HG03460 (cell line): ENCODE data around the gene VAV2.

Experiments
- ATAC-seq: cut with Tn5 transposase; IDR thresholded peaks from one replicate; pipeline ENCODE4 v1.9.1; 2021; ENCODE audit not compliant: unreplicated experiment

Gene VAV2

GRCh38 chr9:133880851-133881661 is 111.1 kb downstream of the VAV2 start:
- ATAC-seq = no peak

GRCh38 chr9:133880136-133880535 is 112.0 kb downstream of the VAV2 start:
- no peak for ATAC-seq

- ATAC-seq = no peak
Measured at GRCh38 chr9:133879615-133880014, 112.5 kb downstream of the VAV2 start.

DNA sequence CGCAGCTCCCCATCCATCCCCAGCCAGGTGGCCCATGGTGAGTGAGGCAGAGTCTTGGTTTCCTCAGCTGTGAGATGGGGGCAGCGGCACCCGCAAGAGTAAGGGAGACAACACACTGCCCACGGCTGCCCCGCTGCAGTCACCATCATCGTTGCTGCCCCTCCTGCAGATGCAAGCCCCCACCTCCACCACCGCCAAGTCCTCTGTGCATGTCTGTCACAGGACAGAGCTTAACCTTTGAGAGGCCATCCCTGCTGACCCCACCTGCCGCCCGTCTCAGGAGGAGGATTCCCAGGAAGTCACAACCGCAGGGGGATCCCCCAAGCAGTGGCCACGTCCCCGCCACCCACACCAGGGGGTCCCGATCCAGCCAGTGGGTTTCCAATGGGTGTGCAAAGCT is 113.7 kb downstream of the VAV2 start:
- no peak for ATAC-seq

DNA sequence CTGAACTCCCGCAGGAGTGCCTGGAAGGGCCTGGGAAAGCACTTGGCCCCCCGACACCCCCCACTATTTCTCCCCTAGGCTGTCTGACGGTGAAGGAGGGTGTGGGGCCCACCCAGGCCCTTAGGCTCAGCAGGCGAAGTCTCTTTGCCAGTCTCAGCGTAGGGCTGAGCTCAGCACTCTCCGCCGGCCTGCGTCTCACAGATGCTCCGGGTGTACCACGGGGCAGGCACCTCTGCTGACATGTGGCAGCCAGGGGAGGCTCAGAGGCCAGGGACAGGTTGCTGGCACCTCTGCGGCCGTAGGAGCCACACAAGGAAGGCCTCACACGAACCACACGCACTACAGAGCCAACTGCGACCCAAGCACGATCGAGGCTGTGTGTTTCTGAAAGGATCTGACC is 114.2 kb downstream of the VAV2 start:
- no peak for ATAC-seq

DNA sequence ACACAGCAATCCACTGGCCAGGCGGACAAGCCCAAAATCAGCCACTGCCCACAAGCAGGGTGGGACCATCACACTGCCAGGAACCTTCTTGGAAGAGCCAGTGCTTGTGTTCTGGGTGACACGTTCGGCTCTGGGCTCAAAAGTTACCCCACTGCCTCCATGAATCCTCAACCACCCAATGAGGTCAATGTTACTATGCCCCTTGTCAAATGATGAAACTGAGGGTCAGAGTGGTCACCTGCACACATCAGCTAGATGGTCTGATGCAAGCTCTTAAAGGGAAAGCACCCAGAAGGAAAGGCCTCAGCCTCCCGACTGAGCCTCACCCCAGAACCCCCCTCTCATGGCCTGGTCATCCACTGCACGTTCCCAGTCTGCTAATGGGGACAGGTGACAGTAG is 114.8 kb downstream of the VAV2 start:
- no peak for ATAC-seq

- ATAC-seq = no peak
Measured at GRCh38 chr9:133876836-133877235, 115.3 kb downstream of the VAV2 start.

DNA sequence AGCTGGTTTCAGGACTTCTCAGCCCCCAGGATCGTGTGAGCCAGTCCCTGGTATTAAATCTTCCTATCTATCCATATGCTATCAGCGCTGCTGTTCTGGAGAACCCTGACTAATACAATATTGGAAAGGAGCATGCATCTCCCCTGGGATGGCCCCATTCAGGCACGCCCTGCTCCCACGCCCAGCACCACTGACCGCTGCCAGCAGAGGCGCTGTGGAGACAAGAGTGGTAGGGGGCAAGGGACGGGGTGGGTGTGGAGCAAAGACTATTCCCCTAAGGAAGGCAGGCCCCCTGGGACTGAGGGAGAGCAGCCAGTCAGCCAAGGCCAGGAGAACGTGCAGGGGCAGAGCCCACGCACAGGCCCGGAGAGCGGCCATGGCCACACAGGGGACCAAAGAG is 116.0 kb downstream of the VAV2 start:
- no peak for ATAC-seq

GRCh38 chr9:133875131-133875530 is 117.0 kb downstream of the VAV2 start:
- no peak for ATAC-seq

DNA sequence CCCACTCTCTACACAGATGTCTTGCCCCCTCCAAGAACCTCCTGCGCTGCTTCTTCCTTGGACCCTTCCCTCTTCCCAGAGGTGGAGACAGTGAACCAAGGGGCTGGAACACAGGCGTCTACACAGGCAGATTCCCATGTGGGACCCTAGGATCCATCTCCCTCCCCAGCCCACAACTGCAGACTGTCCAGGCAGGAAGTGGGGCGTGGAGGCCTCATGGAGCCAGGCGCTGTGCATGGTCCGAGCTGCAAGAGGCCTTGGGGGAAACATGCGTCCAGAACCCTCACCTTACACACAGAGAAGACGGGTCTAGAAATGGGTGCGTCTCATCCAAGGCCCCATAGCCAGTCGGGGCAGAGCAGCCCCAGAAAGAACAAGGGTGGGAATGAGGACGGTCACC is 117.5 kb downstream of the VAV2 start:
- ATAC-seq = no peak

GRCh38 chr9:133874060-133874657 is 118.0 kb downstream of the VAV2 start:
- ATAC-seq = no peak

DNA sequence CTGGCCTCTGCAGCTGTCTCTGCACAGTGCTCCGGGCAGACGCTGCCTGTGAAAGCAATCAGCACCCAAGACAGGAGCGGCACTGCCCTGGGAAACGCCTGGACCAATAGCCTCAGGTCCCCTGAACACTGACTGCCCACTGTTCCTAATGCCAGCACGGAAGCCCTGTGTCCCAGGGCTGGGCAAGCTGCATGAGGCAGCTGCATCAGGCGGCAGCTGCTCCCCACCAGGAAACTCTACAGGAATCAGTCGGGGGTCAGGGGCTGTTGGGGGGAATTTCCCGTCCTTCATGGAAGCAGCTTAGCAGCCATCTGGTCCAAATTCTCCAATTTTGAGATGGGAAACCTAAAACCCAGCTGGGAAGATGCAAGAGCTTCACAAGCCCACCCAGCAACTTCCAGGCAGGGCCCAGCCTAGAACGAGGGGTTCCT is 118.6 kb downstream of the VAV2 start:
- no peak for ATAC-seq

DNA sequence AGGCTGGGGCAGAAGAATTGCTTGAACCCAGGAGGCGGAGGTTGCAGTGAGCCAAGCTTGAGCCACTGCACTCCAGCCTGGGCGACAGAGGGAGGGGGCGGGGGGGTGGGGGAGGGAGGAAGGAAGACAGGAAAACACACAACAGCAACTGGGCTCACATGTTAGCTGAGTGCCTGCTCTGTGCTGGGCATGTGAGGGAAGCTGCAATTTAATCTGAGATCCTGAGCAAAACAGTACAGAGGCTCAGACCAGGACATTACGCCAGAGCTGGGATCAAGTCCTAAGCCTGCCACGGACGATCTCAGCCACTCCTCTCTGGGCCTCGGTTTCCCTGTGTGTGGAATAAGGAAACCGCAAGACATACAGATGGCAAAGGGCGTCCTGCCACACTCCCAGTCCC is 119.1 kb downstream of the VAV2 start:
- ATAC-seq = no peak

DNA sequence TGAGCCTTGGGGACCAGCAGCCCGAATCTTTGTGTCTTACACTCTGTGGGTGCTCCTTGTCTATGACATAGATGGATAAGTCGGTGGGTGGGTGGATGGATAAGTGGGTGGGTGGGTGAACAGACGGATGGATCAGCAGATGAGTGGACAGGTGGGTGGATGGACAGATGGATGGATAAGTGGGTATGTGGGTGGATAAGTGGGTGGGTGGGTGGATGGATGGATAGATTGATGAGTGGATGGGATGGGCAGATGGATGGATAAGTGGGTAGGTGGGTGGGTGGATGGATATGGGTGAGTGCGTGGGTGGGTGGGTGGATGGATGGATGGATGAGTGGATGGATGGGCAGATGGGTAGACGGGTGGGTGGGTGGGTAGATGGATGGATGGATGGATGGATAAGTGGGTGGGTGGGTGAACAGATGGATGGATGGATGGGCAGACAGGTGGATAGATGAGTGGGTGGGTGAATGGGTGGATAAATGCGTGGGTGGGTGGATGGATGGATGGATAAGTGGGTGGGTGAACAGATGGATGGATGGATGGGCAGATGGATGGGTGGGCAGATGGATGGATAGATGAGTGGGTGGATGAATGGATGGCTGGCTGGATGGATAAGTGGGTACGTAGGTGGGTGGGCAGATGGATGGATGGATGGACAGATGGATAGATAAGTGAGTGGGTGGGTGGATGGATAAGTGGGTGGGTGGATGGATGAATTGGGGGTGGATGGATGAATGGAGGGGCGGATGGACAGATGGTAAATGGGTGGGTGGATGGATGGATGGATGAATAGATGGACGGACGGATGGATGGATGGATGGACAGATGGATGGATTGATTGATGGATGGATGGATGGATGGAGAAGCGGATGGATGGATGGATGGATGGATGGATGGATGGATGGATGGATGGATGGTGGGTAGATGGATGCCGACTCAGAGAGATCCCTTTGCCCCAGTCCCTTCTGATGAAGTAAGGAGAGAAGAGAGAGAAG is 121.2 kb downstream of the VAV2 start:
- no peak for ATAC-seq

DNA sequence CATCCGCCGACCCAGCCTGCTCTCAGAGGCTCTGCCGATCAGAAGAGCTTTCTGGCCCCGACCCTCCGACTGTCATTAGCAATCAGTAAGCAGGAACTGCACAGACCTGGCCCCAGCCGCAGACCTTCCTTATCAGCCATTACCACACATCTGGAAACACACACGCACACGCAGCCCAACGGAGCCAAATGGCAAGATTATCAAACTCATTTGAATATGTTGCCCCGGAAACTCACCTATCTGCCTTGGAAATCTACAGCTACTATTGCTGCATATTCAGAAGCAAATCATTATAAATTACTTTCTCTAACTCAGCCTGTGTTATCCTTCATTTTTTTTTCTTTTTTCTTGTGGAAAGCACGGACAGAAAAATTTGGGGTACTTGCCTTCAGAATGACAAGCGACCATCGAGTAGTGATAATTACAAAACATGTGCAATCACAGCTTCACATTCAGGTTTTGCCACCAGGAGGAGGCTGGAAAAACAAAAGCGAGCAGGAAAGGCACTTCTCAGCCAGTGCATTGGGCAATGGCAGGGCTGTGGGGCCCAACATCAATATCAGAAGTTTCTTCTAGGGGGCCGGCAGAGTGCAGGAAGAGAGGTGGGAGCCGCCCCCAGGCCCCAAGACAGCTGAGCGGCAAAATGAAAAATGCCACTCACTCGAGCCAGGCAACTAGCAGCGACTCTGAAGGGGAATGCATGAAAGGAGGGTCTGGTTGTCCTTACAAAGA is 122.3 kb downstream of the VAV2 start:
- ATAC-seq = no peak

DNA sequence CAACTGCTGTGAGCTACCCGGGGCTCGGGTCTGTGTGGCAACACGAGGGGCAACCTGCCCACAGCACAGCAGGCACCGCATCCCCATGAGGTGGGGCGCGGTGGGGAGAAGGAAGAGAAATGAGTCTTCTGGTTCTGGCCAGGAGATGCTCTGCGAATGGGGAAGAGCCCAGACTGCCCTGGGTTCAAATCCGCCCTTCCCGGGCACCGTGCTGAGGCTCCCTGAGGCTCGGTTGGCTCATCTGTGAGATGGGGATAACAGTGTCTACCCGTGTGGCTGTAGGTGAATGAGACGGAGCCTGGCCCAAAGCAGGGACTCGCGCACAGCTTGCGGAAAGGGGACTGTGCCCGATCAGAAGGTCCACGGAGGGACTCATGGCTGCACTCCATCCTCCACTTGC is 123.9 kb downstream of the VAV2 start:
- ATAC-seq = no peak

- no peak for ATAC-seq
Measured at GRCh38 chr9:133866946-133867345, 125.2 kb downstream of the VAV2 start.

DNA sequence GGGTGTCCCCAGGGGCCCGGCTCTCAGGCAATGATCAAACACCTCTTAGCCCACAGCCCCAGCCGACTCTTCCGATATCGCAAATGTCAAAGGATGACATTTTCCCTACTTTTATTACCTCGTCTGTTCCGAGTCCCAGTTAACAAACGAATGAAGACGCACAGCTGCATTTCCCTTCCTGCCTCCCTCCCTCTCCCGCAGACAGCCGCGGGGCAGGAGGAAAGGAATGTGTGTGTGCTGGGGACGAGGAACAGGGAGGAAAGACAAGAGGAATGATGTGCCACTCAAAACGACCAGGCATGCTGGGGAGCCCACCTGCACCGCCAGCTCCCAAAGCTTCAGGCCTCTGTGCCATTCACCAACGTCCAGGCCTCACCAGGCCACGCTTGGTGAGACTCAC is 128.1 kb downstream of the VAV2 start:
- ATAC-seq = no peak

- no peak for ATAC-seq
Measured at GRCh38 chr9:133863257-133863592, 128.9 kb downstream of the VAV2 start.

GRCh38 chr9:133862585-133863256 is 129.4 kb downstream of the VAV2 start:
- no peak for ATAC-seq
